A549 (cell line): Measurements from ENCODE around the gene GLRA1. TPM values are rescaled to one million over a fixed set of nuclear protein-coding genes. Genes with fewer than 3 reads are reported as not detected.

Experiments
- ATAC-seq, 2 experiments: fragments of 200-7000 bp in 1 of 2; fragments of >200 bp in 1 of 2; cut with Nextera tagmentation in 1 of 2; cut with Tn5 transposase in 1 of 2; 3 replicates each; pipeline versions ENCODE4 v1.8.0 to v1.9.1; 2018 to 2020; ENCODE audit warnings: mild to moderate bottlenecking in 1 of 2, moderate library complexity in 1 of 2
- CTCF ChIA-PET: fragments of 300-600 bp; sonication (Branson Sonifier 250); formaldehyde crosslinking; extraction: SDS; loops from one replicate; lab custom pipeline; 2021; ENCODE audit warnings: antibody characterized with exemption, inconsistent platforms; lab: Yijun Ruan, JAX
- POLR2A ChIA-PET: fragments of 350-600 bp; formaldehyde crosslinking; extraction: SDS; loops from one replicate; lab custom pipeline; 2021; ENCODE audit warnings: antibody characterized with exemption, inconsistent platforms; lab: Yijun Ruan, JAX
- DNase-seq, 2 experiments: peaks; one replicate each; pipeline versions ENCODE4 v3.0.0 to v3.0.0-alpha.2; 2011 to 2016; ENCODE audit warnings: low read depth in 1 of 2, low spot score in 1 of 2
- FAIRE-seq: peaks from 2 replicates; lab custom pipeline; 2011; peaks lifted over from hg19 to GRCh38; lab: Jason Lieb, UNC
- H3K27ac ChIP-seq, 2 experiments: fragments of >200 bp; sonication (Bioruptor Twin); formaldehyde crosslinking; 3 replicates each; pipeline ENCODE4 v1.5.1; 2016 to 2017
- H3K4me1 ChIP-seq: fragments of >200 bp; sonication (Bioruptor Twin); formaldehyde crosslinking; 3 replicates; pipeline ENCODE4 v1.6.1; 2016
- H3K4me2 ChIP-seq: fragments of >200 bp; sonication (Bioruptor Twin); formaldehyde crosslinking; 3 replicates; pipeline ENCODE4 v1.6.1; 2016
- H3K4me3 ChIP-seq: fragments of >200 bp; sonication (Bioruptor Twin); formaldehyde crosslinking; 3 replicates; pipeline ENCODE4 v1.5.1; 2016
- H3K9me3 ChIP-seq: fragments of >200 bp; sonication (Bioruptor Twin); formaldehyde crosslinking; 3 replicates; pipeline ENCODE4 v1.6.1; 2016
- BHLHE40 ChIP-seq: IDR thresholded peaks from 2 replicates; pipeline ENCODE4 v1.6.1; 2012; ENCODE audit warnings: low read depth, low read length, inconsistent platforms
- CBX8 ChIP-seq: fragments of 200-600 bp; sonication (generic); IDR thresholded peaks from 2 replicates; pipeline ENCODE4 v1.6.1; 2016
- CEBPB ChIP-seq, 2 experiments: fragments of >200 bp in 1 of 2; sonication (Bioruptor Twin) in 1 of 2; formaldehyde crosslinking in 1 of 2; IDR thresholded peaks; 2 replicates each; pipeline ENCODE4 v1.6.1; 2012 to 2016
- EHF ChIP-seq: fragments of 250-450 bp; sonication (Bioruptor Pico); IDR thresholded peaks from 2 replicates; pipeline ENCODE4 v1.5.0; 2020; ENCODE audit warnings: mild to moderate bottlenecking
- FOSB ChIP-seq: fragments of 250-450 bp; sonication (Bioruptor Pico); IDR thresholded peaks from 2 replicates; pipeline ENCODE4 v1.5.0; 2020; ENCODE audit warnings: mild to moderate bottlenecking, moderate library complexity
- FOSL2 ChIP-seq, 2 experiments: fragments of 450-650 bp in 1 of 2; fragments of >200 bp in 1 of 2; sonication (Bioruptor Twin) in 1 of 2; formaldehyde crosslinking; IDR thresholded peaks; 2 replicates each; pipeline versions ENCODE4 v1.5.0 to v1.6.1; 2016 to 2020; ENCODE audit warnings: mild to moderate bottlenecking in 1 of 2, moderate library complexity in 1 of 2
- FOXS1 ChIP-seq: fragments of 250-450 bp; sonication (Bioruptor Pico); IDR thresholded peaks from 2 replicates; pipeline ENCODE4 v1.5.0; 2020; ENCODE audit warnings: mild to moderate bottlenecking, moderate library complexity
- HDAC2 ChIP-seq: fragments of 200-600 bp; sonication (generic); IDR thresholded peaks from 2 replicates; pipeline ENCODE4 v1.6.1; 2016
- HOXA7 ChIP-seq: fragments of 250-450 bp; sonication (Bioruptor Pico); IDR thresholded peaks from 2 replicates; pipeline ENCODE4 v1.5.0; 2020; ENCODE audit warnings: mild to moderate bottlenecking, moderate library complexity
- HOXB13 ChIP-seq: fragments of 250-450 bp; sonication (Bioruptor Pico); IDR thresholded peaks from 2 replicates; pipeline ENCODE4 v1.5.0; 2020; ENCODE audit warnings: low read depth, mild to moderate bottlenecking, moderate library complexity
- JUN ChIP-seq, 2 experiments: fragments of >200 bp; sonication (Bioruptor Twin); formaldehyde crosslinking; IDR thresholded peaks; 2 replicates in 1 of 2; 3 replicates in 1 of 2; pipeline ENCODE4 v1.6.1; 2016 to 2017
- KDM5A ChIP-seq: fragments of 200-600 bp; sonication (generic); IDR thresholded peaks from 2 replicates; pipeline ENCODE4 v1.6.1; 2016; ENCODE audit warnings: antibody characterized with exemption, mild to moderate bottlenecking
- MAFK ChIP-seq: fragments of 450-650 bp; IDR thresholded peaks from 2 replicates; pipeline ENCODE4 v1.6.1; 2014; ENCODE audit not compliant: partially characterized antibody
- MAZ ChIP-seq: fragments of 150-350 bp; IDR thresholded peaks from 2 replicates; pipeline ENCODE4 v1.6.1; 2014; ENCODE audit warnings: antibody characterized with exemption, low read depth, low read length, borderline replicate concordance
- MYC ChIP-seq: IDR thresholded peaks from 2 replicates; pipeline ENCODE4 v1.6.1; 2012; ENCODE audit warnings: mild to moderate bottlenecking, inconsistent platforms, low read length, improper control_type of control experiment, borderline replicate concordance
- NFE2L2 ChIP-seq: fragments of 150-350 bp; conservative IDR thresholded peaks from 2 replicates; pipeline ENCODE4 v1.6.1; 2014; ENCODE audit warnings: low read length
- NPAS2 ChIP-seq: fragments of 250-450 bp; sonication (Bioruptor Pico); IDR thresholded peaks from 2 replicates; pipeline ENCODE4 v1.8.0; 2022; ENCODE audit warnings: mild to moderate bottlenecking, moderate library complexity, borderline replicate concordance
- POLR2AphosphoS2 ChIP-seq: conservative IDR thresholded peaks from 2 replicates; pipeline ENCODE4 v1.6.1; 2012; ENCODE audit warnings: low read length, improper control_type of control experiment, inconsistent platforms
- RARB ChIP-seq: fragments of 250-450 bp; sonication (Bioruptor Pico); IDR thresholded peaks from 2 replicates; pipeline ENCODE4 v1.8.0; 2021; ENCODE audit warnings: mild to moderate bottlenecking, moderate library complexity
- RFX5 ChIP-seq: fragments of 450-650 bp; IDR thresholded peaks from 2 replicates; pipeline ENCODE4 v1.7.1; 2014; ENCODE audit warnings: antibody characterized with exemption, mild to moderate bottlenecking, moderate library complexity
- RNF2 ChIP-seq: fragments of 200-600 bp; sonication (generic); IDR thresholded peaks from 2 replicates; pipeline ENCODE4 v1.6.1; 2016; ENCODE audit warnings: low read depth, mild to moderate bottlenecking, antibody characterized with exemption, moderate library complexity, borderline replicate concordance
- SMC3 ChIP-seq: fragments of >200 bp; sonication (Bioruptor Twin); formaldehyde crosslinking; IDR thresholded peaks from 3 replicates; pipeline ENCODE4 v1.6.1; 2018; ENCODE audit warnings: inconsistent platforms
- SREBF2 ChIP-seq: fragments of 450-650 bp; IDR thresholded peaks from 2 replicates; pipeline ENCODE4 v1.6.1; 2014; ENCODE audit warnings: mild to moderate bottlenecking, moderate library complexity
- ZNF302 ChIP-seq: fragments of 250-450 bp; sonication (Bioruptor Pico); IDR thresholded peaks from 2 replicates; pipeline ENCODE4 v1.9.0; 2021; ENCODE audit warnings: inconsistent platforms, mild to moderate bottlenecking, moderate library complexity
- WGBS: methylation state at CpG from one replicate; pipeline ENCODE4 v1.1.6; 2017; ENCODE audit errors: missing lambda C conversion rate; 5-methylcytosine and 5-hydroxymethylcytosine counted together
- polyA plus RNA-seq, 4 experiments: library from polyadenylated mRNA; depleted of rRNA in 3 of 4; stranded (reverse); fragments of >200 nt; fragmentation: RNase III in 1 of 4; extraction: RNeasy Plus Mini Kit Qiagen cat#74134 plus additional on column Dnase treatment in 1 of 4; gene quantifications; 2 replicates in 3 of 4; 3 replicates in 1 of 4; pipeline ENCODE4 v1.2.3, GENCODE V29; 2011 to 2017
- TF ChIP-seq, protein P1 (sequence below): fragments of >200 bp; sonication (Bioruptor Twin); formaldehyde crosslinking; IDR thresholded peaks from 3 replicates; pipeline ENCODE4 v1.5.1; 2016
- TF ChIP-seq, protein P2 (sequence below): fragments of >200 bp; sonication (Bioruptor Twin); formaldehyde crosslinking; IDR thresholded peaks from 3 replicates; pipeline ENCODE4 v1.6.1; 2016
- TF ChIP-seq, protein P3 (sequence below): IDR thresholded peaks from 2 replicates; pipeline ENCODE4 v1.6.1; 2012

Gene GLRA1
- polyA plus RNA-seq, 2 of the 4 experiments (the other 2 are of a cell fraction): not detected

DNA sequence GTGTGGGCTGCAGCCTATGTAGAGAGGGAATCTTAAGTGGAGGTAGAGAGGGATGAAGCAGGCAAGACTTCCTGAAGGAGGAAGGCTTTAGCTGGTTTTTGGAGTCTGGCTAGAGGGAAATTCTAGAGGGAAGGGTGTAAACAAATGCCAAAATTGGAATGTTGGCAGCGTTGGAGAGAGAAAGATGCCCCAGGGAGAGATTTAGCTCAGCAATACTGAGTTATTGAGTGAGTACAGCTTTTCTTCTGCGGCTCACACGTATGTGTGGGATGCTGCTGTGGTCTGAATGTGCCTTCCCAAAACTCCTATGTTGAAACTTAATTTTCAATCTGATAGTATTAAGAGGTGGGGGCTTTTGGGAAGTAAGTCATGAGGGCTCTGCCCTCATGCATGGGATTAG is 24.5 kb upstream of the GLRA1 start:
- FAIRE-seq (no peak), DNase-seq (no peak), ATAC-seq (no peak)
- POLR2A ChIA-PET: no interaction called here
- CTCF ChIA-PET: interaction anchor here (1.0 to 1.2 kb wide), 2 partner anchors 9 to 67 kb away, joined by 3 to 5 read pairs; no protein-coding TSS in a partner anchor
- no peak overlapping the region for H3K4me2 ChIP-seq
- no peak overlapping the region for H3K27ac ChIP-seq
- H3K9me3 ChIP-seq: no peaks in the 10 kb centered on the region
- H3K4me3 ChIP-seq: no peak overlapping the region
- 12% methylated on average over 3 of the region's 3 CpGs for WGBS
- no peaks in the 10 kb centered on the region for H3K4me1 ChIP-seq
- TF ChIP-seq FOSB (CRISPR knock-in tag): no peak
- no peak for TF ChIP-seq MAZ
- TF ChIP-seq HOXB13 (CRISPR knock-in tag): no peak
- no peak for TF ChIP-seq SREBF2

DNA sequence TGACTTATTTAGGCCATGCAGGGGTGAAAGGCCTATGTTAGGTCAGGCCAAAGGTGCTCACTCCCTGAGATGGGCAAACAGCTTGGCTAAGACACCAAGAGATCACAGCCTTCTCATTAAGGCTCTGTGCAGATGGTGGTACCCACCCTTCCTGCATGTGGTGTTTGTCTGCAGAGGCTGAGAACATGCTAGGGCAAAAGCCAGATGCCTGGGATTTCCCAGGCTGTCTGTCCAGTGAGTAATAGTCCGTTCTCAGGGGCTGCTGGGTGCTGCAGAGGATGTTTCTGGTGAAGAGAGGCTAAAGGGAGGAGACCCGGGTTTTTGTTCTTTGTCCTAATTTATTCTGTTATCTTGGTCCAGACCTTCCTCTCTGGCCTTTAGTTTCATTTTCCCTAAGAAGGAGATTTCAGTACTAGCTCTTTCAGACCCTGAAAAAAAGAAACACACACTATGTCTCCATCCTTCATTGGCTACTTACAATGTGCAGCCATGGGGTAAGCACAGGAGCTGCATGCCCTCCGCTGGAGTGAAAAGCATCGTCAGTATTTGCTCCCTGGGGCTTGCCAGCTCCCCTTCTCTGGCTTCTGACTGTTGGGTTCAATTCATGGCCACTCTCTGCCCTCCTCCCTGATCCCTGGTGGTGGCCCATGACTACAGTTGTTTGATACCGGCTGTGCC is 23.4 kb upstream of the GLRA1 start:
- Histone ChIP-seq H3K4me2 (no peak overlapping the region), H3K4me3 (no peak overlapping the region), H3K4me1 (no peaks in the 10 kb centered on the region), H3K9me3 (no peaks in the 10 kb centered on the region), H3K27ac (no peak overlapping the region)
- CTCF ChIA-PET: no interaction called here
- WGBS: 5% methylated on average over 5 of the region's 5 CpGs
- TF ChIP-seq EHF (CRISPR knock-in tag) (no peak), CEBPB (IDR thresholded peaks at IDR 0.05) (no peak), NFE2L2 (no peak), RARB (no peak), JUN (IDR thresholded peaks at IDR 0.05) (no peak), POLR2AphosphoS2 (no peak), BHLHE40 (no peak), HOXA7 (no peak), RFX5 (no peak), RNF2 (no peak), NPAS2 (CRISPR knock-in tag) (no peak), MAFK (no peak), FOXS1 (CRISPR knock-in tag) (no peak), FOSL2 (IDR thresholded peaks at IDR 0.05) (no peak), FOSL2 (CRISPR knock-in tag; IDR thresholded peaks at IDR 0.05) (no peak), MYC (no peak), SMC3 (no peak), CBX8 (no peak)
- TF ChIP-seq, protein P1, sequence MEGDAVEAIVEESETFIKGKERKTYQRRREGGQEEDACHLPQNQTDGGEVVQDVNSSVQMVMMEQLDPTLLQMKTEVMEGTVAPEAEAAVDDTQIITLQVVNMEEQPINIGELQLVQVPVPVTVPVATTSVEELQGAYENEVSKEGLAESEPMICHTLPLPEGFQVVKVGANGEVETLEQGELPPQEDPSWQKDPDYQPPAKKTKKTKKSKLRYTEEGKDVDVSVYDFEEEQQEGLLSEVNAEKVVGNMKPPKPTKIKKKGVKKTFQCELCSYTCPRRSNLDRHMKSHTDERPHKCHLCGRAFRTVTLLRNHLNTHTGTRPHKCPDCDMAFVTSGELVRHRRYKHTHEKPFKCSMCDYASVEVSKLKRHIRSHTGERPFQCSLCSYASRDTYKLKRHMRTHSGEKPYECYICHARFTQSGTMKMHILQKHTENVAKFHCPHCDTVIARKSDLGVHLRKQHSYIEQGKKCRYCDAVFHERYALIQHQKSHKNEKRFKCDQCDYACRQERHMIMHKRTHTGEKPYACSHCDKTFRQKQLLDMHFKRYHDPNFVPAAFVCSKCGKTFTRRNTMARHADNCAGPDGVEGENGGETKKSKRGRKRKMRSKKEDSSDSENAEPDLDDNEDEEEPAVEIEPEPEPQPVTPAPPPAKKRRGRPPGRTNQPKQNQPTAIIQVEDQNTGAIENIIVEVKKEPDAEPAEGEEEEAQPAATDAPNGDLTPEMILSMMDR: no peak
- no peak for DNase-seq
- POLR2A ChIA-PET: no interaction called here
- FAIRE-seq: no peak
- ATAC-seq: no peak; a peak in 1 of 6 replicates

DNA sequence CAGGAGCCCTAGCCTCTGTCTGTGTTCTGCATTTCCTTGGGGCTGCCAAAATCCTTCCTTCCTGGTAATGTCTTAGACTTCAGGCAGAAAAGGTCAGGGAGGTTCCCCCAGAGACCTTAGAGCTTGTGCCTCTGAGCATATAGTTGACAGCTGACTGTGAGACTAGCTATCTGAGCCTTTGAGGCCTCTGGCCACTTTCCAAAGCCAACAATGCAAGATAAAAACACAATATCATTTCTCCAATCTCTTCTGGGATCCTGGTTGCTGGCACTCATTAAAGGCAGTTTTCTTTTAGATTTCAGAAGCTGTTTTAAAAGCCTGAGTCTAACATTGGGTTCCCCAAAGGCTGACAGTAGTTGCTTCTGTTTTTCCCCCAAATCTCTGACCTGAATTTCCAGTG is 13.2 kb upstream of the GLRA1 start:
- Histone ChIP-seq H3K4me3 (no peak overlapping the region), H3K9me3 (no peaks in the 10 kb centered on the region), H3K27ac (no peak overlapping the region), H3K4me1 (no peaks in the 10 kb centered on the region), H3K4me2 (no peak overlapping the region)
- FAIRE-seq (no peak), DNase-seq (no peak), ATAC-seq (no peak)
- POLR2A ChIA-PET: no interaction called here
- CTCF ChIA-PET: interaction anchor here (1.0 kb wide), 1 partner anchor 9 kb away, joined by 3 read pairs; no protein-coding TSS in a partner anchor
- TF ChIP-seq, protein P1: no peak
- no peak for TF ChIP-seq FOXS1 (CRISPR knock-in tag)
- TF ChIP-seq CEBPB (IDR thresholded peaks at IDR 0.05): no peak
- no peak for TF ChIP-seq ZNF302
- TF ChIP-seq, protein P2, sequence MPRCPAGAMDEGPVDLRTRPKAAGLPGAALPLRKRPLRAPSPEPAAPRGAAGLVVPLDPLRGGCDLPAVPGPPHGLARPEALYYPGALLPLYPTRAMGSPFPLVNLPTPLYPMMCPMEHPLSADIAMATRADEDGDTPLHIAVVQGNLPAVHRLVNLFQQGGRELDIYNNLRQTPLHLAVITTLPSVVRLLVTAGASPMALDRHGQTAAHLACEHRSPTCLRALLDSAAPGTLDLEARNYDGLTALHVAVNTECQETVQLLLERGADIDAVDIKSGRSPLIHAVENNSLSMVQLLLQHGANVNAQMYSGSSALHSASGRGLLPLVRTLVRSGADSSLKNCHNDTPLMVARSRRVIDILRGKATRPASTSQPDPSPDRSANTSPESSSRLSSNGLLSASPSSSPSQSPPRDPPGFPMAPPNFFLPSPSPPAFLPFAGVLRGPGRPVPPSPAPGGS: no peak
- TF ChIP-seq, protein P3, sequence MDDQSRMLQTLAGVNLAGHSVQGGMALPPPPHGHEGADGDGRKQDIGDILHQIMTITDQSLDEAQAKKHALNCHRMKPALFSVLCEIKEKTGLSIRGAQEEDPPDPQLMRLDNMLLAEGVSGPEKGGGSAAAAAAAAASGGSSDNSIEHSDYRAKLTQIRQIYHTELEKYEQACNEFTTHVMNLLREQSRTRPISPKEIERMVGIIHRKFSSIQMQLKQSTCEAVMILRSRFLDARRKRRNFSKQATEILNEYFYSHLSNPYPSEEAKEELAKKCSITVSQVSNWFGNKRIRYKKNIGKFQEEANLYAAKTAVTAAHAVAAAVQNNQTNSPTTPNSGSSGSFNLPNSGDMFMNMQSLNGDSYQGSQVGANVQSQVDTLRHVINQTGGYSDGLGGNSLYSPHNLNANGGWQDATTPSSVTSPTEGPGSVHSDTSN: no peak
- TF ChIP-seq NFE2L2: no peak
- no peak for TF ChIP-seq KDM5A
- TF ChIP-seq MYC: no peak
- no peak for TF ChIP-seq NPAS2 (CRISPR knock-in tag)
- TF ChIP-seq HDAC2: no peak
